Measurements from ENCODE around the gene SLC30A3.

DNA sequence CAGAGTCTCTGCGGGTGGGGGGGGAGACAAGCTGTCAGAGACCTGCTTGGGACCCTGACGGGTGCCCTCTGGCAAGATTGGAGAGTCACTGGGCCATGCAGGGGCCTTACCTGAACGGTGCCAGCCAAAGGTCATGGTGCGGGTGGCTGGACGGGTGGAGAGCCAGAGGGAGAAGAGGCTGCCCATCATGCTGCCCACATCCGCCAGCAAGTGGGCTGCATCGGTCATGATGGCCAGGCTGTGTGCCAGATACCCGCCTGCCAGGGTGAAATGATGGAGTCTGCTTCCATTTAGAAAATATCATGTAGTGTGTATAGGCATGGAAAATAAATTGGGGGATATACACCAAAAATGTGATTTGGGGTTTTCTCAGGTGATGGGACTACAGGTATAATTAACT is 4.8 kb downstream of the SLC30A3 start:
- TF ChIP-seq POLR2A (IDR thresholded peaks at IDR 0.05) = no peak
- TF ChIP-seq, protein P1, sequence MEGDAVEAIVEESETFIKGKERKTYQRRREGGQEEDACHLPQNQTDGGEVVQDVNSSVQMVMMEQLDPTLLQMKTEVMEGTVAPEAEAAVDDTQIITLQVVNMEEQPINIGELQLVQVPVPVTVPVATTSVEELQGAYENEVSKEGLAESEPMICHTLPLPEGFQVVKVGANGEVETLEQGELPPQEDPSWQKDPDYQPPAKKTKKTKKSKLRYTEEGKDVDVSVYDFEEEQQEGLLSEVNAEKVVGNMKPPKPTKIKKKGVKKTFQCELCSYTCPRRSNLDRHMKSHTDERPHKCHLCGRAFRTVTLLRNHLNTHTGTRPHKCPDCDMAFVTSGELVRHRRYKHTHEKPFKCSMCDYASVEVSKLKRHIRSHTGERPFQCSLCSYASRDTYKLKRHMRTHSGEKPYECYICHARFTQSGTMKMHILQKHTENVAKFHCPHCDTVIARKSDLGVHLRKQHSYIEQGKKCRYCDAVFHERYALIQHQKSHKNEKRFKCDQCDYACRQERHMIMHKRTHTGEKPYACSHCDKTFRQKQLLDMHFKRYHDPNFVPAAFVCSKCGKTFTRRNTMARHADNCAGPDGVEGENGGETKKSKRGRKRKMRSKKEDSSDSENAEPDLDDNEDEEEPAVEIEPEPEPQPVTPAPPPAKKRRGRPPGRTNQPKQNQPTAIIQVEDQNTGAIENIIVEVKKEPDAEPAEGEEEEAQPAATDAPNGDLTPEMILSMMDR (IDR thresholded peaks at IDR 0.05) = no peak

Measured in right lobe of liver (tissue), 4 donors.